ENCODE results near the gene ASRGL1. TPM values are rescaled to one million over a fixed set of nuclear protein-coding genes. Genes with fewer than 3 reads are reported as not detected.
"Not testable (repeated sequence)": the region's sequence is repeated elsewhere in the genome, so short reads cannot be mapped to it uniquely, and the experiment has no call there.

The ASRGL1 gene
- total RNA-seq, 1 donor from 2014 or later = 9.3 TPM

DNA sequence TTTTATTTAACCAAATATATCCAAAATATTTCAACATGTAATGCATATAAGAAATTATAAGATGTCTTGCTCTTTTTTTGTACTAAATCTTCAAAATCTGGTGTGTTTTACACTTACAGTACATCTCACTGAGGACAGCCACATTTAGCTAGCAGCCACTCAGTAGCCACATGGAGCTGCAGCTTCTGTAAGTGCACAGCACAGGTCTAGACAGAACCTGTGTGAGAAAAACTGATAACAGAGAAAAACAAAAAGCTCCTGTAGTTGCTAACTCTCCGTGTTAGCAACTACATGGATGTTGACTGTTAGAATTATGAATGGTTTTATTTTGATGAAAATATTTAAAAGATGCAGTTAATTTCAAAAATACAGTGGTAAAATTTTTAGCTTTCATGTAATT, 22.2 kb downstream of the ASRGL1 start:
- DNase-seq (ENCODE audit: low spot score) = no peak
- no peak overlapping the region for H3K4me3 Mint-ChIP-seq (ENCODE audit: unreplicated experiment)
- H3K4me1 Mint-ChIP-seq (ENCODE audit: unreplicated experiment) = no peaks in the 10 kb centered on the region
- no peak for TF ChIP-seq CTCF (IDR thresholded peaks at IDR 0.05; ENCODE audit: unreplicated experiment)
- H3K36me3 Mint-ChIP-seq (ENCODE audit: low read depth, unreplicated experiment) = no peaks in the 10 kb centered on the region
- no peak overlapping the region for H3K27ac Mint-ChIP-seq (ENCODE audit: unreplicated experiment)
- H3K27me3 Mint-ChIP-seq (ENCODE audit: unreplicated experiment) = peaks cover 2% of the 10 kb centered on the region
- H3K9me3 Mint-ChIP-seq (ENCODE audit: unreplicated experiment) = no peaks in the 10 kb centered on the region

- no peak for TF ChIP-seq CTCF (IDR thresholded peaks at IDR 0.05; ENCODE audit: unreplicated experiment)
- peaks cover 2% of the 10 kb centered on the region for H3K27me3 Mint-ChIP-seq (ENCODE audit: unreplicated experiment)
- DNase-seq (ENCODE audit: low spot score) = no peak
- H3K4me3 Mint-ChIP-seq (ENCODE audit: unreplicated experiment) = no peak overlapping the region
- no peak overlapping the region for H3K27ac Mint-ChIP-seq (ENCODE audit: unreplicated experiment)
- no peaks in the 10 kb centered on the region for H3K36me3 Mint-ChIP-seq (ENCODE audit: low read depth, unreplicated experiment)
- no peaks in the 10 kb centered on the region for H3K4me1 Mint-ChIP-seq (ENCODE audit: unreplicated experiment)
- no peaks in the 10 kb centered on the region for H3K9me3 Mint-ChIP-seq (ENCODE audit: unreplicated experiment)
These were observed 23.4 kb downstream of the ASRGL1 start for GRCh38 chr11:62360685-62361084.

- H3K27ac Mint-ChIP-seq (ENCODE audit: unreplicated experiment); H3K27me3 Mint-ChIP-seq (ENCODE audit: unreplicated experiment); DNase-seq (ENCODE audit: low spot score); H3K9me3 Mint-ChIP-seq (ENCODE audit: unreplicated experiment); H3K36me3 Mint-ChIP-seq (ENCODE audit: low read depth, unreplicated experiment); H3K4me3 Mint-ChIP-seq (ENCODE audit: unreplicated experiment); H3K4me1 Mint-ChIP-seq (ENCODE audit: unreplicated experiment): not testable (repeated sequence)
These were observed 31.7 kb downstream of the ASRGL1 start for GRCh38 chr11:62368861-62369477.

DNA sequence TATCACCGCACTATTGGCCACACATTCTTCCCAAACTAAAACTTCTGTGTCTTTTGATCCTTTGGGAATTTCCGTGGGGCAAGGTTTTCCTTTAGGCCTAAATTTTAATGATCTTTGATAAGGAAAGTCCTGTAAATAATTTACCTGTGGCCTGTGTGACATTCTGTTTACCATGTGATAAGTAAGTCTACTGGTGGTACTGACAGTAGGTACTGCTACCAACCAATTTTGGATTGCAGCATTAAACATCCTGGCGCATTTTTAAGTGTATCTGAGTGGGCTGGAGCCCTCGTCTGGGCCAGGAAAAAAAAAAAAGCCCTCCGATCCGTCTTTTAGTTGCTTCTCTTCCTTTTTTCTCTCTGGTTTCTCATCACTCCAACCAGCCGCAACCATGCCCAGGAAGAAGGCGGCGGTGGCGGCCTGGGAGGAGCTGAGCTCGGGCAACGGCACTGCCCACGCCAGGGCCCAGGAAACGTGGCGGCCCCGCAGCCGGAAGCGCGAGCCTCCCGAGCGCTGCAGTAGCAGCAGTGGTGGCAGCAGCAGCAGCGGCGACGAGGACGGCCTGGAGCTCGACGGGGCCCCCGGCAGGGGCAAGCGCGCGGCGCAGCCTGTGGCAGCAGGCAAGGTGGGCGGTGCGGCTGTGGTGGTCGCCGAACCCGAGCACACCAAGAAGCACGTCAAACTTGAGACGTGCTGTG, 33.6 kb downstream of the ASRGL1 start:
- H3K9me3 Mint-ChIP-seq (ENCODE audit: unreplicated experiment) = no peaks in the 10 kb centered on the region
- no peak for DNase-seq (ENCODE audit: low spot score)
- H3K36me3 Mint-ChIP-seq (ENCODE audit: low read depth, unreplicated experiment) = no peaks in the 10 kb centered on the region
- H3K27ac Mint-ChIP-seq (ENCODE audit: unreplicated experiment) = no peak overlapping the region
- peaks cover 3% of the 10 kb centered on the region for H3K4me1 Mint-ChIP-seq (ENCODE audit: unreplicated experiment)
- no peaks in the 10 kb centered on the region for H3K27me3 Mint-ChIP-seq (ENCODE audit: unreplicated experiment)
- no peak overlapping the region for H3K4me3 Mint-ChIP-seq (ENCODE audit: unreplicated experiment)
- no peak for TF ChIP-seq CTCF (IDR thresholded peaks at IDR 0.05; ENCODE audit: unreplicated experiment)

DNA sequence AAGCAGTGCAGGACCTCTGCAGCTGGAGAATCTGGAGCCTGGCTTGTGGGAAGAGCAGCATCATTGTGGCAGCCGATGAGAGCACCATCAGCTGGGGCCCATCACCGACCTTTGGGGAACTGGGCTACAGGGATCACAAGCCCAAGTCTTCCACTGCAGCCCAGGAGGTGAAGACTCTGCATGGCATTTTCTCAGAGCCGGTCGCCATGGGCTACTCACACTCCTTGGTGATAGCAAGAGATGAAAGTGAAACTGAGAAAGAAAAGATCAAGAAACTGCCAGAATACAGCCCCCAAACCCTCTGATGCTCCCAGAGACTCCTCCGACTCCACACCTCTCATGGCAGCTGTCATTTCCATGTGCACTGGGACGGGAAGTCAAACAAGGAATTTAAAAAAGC, 35.6 kb downstream of the ASRGL1 start:
- Mint-ChIP-seq H3K9me3 (ENCODE audit: unreplicated experiment) (no peaks in the 10 kb centered on the region), H3K4me3 (ENCODE audit: unreplicated experiment) (no peak overlapping the region), H3K4me1 (ENCODE audit: unreplicated experiment) (peaks cover 3% of the 10 kb centered on the region), H3K27ac (ENCODE audit: unreplicated experiment) (no peak overlapping the region), H3K27me3 (ENCODE audit: unreplicated experiment) (no peaks in the 10 kb centered on the region), H3K36me3 (ENCODE audit: low read depth, unreplicated experiment) (no peaks in the 10 kb centered on the region)
- no peak for DNase-seq (ENCODE audit: low spot score)
- TF ChIP-seq CTCF (IDR thresholded peaks at IDR 0.05; ENCODE audit: unreplicated experiment) = no peak

Data from endothelial cell (in vitro differentiated cells).